Activated CD4-positive, alpha-beta T cell treated with anti-CD3 and anti-CD28 coated beads, Interleukin-2, Interleukin-6, amounts not matched to agents 100 ng/mL and 50 ng/mL, durations not matched to agents 16 hours and 8 hours (primary cell): ENCODE data around the gene COX20.
"Not testable (repeated sequence)": the region's sequence is repeated elsewhere in the genome, so short reads cannot be mapped to it uniquely, and the experiment has no call there.

Experiments
- DNase-seq: peaks from one replicate; pipeline ENCODE4 v3.0.0-alpha.2; 2020

COX20 gene

GRCh38 chr1:244835276-244836134 is at the start of gene COX20:
TSS of gene COX20 (plus strand) at chr1:244835658. CDS start at chr1:244835715, 57 bp downstream.
- peak; percentile 93 for DNase-seq

GRCh38 chr1:244788493-244789275 is 46.8 kb upstream of the COX20 start:
- DNase-seq, result no peak

- no peak for DNase-seq
Measured at GRCh38 chr1:244789276-244789580, 46.2 kb upstream of the COX20 start.

- no peak for DNase-seq
Measured at GRCh38 chr1:244789731-244790130, 45.7 kb upstream of the COX20 start.

GRCh38 chr1:244791061-244791460 is 44.4 kb upstream of the COX20 start:
- no peak for DNase-seq

- no peak for DNase-seq
Measured at GRCh38 chr1:244792188-244792850, 43.1 kb upstream of the COX20 start.

GRCh38 chr1:244794071-244794470 is 41.4 kb upstream of the COX20 start:
- DNase-seq, result no peak

GRCh38 chr1:244794516-244794915 is 40.9 kb upstream of the COX20 start:
- not testable (repeated sequence) for DNase-seq

GRCh38 chr1:244796719-244797406 is 38.6 kb upstream of the COX20 start:
- peak; percentile 52 for DNase-seq

GRCh38 chr1:244800821-244801220 is 34.6 kb upstream of the COX20 start:
- no peak for DNase-seq

- peak; percentile 57 for DNase-seq
Measured at GRCh38 chr1:244801246-244801645, 34.2 kb upstream of the COX20 start.

- no peak for DNase-seq
Measured at GRCh38 chr1:244802041-244802440, 33.4 kb upstream of the COX20 start.

- no peak for DNase-seq
Measured at GRCh38 chr1:244802556-244803239, 32.8 kb upstream of the COX20 start.

GRCh38 chr1:244804841-244805240 is 30.6 kb upstream of the COX20 start:
- DNase-seq, result no peak

GRCh38 chr1:244807138-244807537 is 28.3 kb upstream of the COX20 start:
- DNase-seq, result no peak

- no peak for DNase-seq
Measured at GRCh38 chr1:244810221-244810620, 25.2 kb upstream of the COX20 start.

GRCh38 chr1:244813327-244813726 is 22.1 kb upstream of the COX20 start:
- no peak for DNase-seq

- DNase-seq, result no peak
Measured at GRCh38 chr1:244815600-244816099, 19.8 kb upstream of the COX20 start.

GRCh38 chr1:244817415-244817894 is 18.0 kb upstream of the COX20 start:
- DNase-seq, result no peak

GRCh38 chr1:244820131-244820530 is 15.3 kb upstream of the COX20 start:
- DNase-seq, result no peak

GRCh38 chr1:244821134-244821533 is 14.3 kb upstream of the COX20 start:
- DNase-seq, result no peak

GRCh38 chr1:244822878-244823277 is 12.6 kb upstream of the COX20 start:
- DNase-seq, result no peak
